Amniotic epithelial cell (primary cell): ENCODE results near the gene TOX2.
A peak's percentile ranks its signal among the peaks of the same experiment; 100 is the strongest.

ENCODE experiments used
- DNase-seq: peaks from one replicate; pipeline ENCODE4 v3.0.0-alpha.2; 2010; ENCODE audit warnings: low read depth

TOX2 gene

GRCh38 chr20:43959079-43959919 lies 44.6 kb downstream of the TOX2 start:
- peak; percentile 62 for DNase-seq

- DNase-seq = no peak
These were observed 45.2 kb downstream of the TOX2 start for GRCh38 chr20:43959920-43960227.

- no peak for DNase-seq
These were observed 45.6 kb downstream of the TOX2 start for GRCh38 chr20:43960231-43960630.

GRCh38 chr20:43961116-43961515 lies 46.5 kb downstream of the TOX2 start:
- DNase-seq = no peak

- no peak for DNase-seq
These were observed 47.2 kb downstream of the TOX2 start for GRCh38 chr20:43961541-43962471.

GRCh38 chr20:43962530-43962929 lies 47.9 kb downstream of the TOX2 start:
- no peak for DNase-seq

GRCh38 chr20:43963233-43963632 lies 48.6 kb downstream of the TOX2 start:
- DNase-seq = peak; percentile 29

GRCh38 chr20:43963872-43964791 lies 49.5 kb downstream of the TOX2 start:
- DNase-seq = peak; percentile 75

- no peak for DNase-seq
These were observed 53.8 kb downstream of the TOX2 start for GRCh38 chr20:43968341-43969000.

GRCh38 chr20:43969028-43969447 lies 54.4 kb downstream of the TOX2 start:
- no peak for DNase-seq

GRCh38 chr20:43969501-43970182 lies 55.0 kb downstream of the TOX2 start:
- no peak for DNase-seq

- no peak for DNase-seq
These were observed 56.6 kb downstream of the TOX2 start for GRCh38 chr20:43971267-43971666.

- DNase-seq = no peak
These were observed 57.4 kb downstream of the TOX2 start for GRCh38 chr20:43972051-43972450.

- DNase-seq = no peak
These were observed 58.0 kb downstream of the TOX2 start for GRCh38 chr20:43972692-43973091.

GRCh38 chr20:43973231-43973630 lies 58.6 kb downstream of the TOX2 start:
- DNase-seq = no peak

GRCh38 chr20:43973671-43974450 lies 59.2 kb downstream of the TOX2 start:
- DNase-seq = no peak

GRCh38 chr20:43974695-43975094 lies 60.0 kb downstream of the TOX2 start:
- no peak for DNase-seq

- peak; percentile 77 for DNase-seq
These were observed 60.6 kb downstream of the TOX2 start for GRCh38 chr20:43975096-43975768.

- DNase-seq = no peak
These were observed 61.9 kb downstream of the TOX2 start for GRCh38 chr20:43976547-43976946.
